H9 (cell line): ENCODE data around the gene DSE. TPM values are rescaled to one million over a fixed set of nuclear protein-coding genes. Genes with fewer than 3 reads are reported as not detected.

Experiments
- DNase-seq: peaks from one replicate; pipeline ENCODE4 v3.0.0-alpha.2; 2017
- H2AFZ ChIP-seq: one replicate; pipeline ENCODE4 v1.6.1; 2013; ENCODE audit warnings: mild to moderate bottlenecking, low read length, control low read depth, moderate library complexity
- H2AK5ac ChIP-seq: 2 replicates; pipeline ENCODE4 v1.6.1; 2013; ENCODE audit warnings: low read length, control low read depth, mixed read lengths; ENCODE audit not compliant: insufficient read length
- H2BK120ac ChIP-seq: one replicate; pipeline ENCODE4 v1.6.1; 2013; ENCODE audit warnings: low read depth, mild to moderate bottlenecking, low read length, control low read depth, inconsistent platforms; ENCODE audit not compliant: poor library complexity, severe bottlenecking
- H2BK12ac ChIP-seq: 2 replicates; pipeline ENCODE4 v1.6.1; 2013; ENCODE audit warnings: low read length, control low read depth, mixed read lengths, low read depth; ENCODE audit not compliant: insufficient read length
- H2BK15ac ChIP-seq: 2 replicates; pipeline ENCODE4 v1.6.1; 2013; ENCODE audit warnings: low read depth, low read length, control low read depth
- H2BK20ac ChIP-seq: one replicate; pipeline ENCODE4 v1.6.1; 2013; ENCODE audit warnings: low read depth, mild to moderate bottlenecking, low read length, control low read depth, inconsistent platforms; ENCODE audit not compliant: poor library complexity, severe bottlenecking
- H2BK5ac ChIP-seq: 2 replicates; pipeline ENCODE4 v1.6.1; 2013; ENCODE audit warnings: low read length, control low read depth, mixed read lengths; ENCODE audit not compliant: insufficient read length
- H3K14ac ChIP-seq: 2 replicates; pipeline ENCODE4 v1.6.1; 2013; ENCODE audit warnings: low read length, control low read depth; ENCODE audit not compliant: insufficient read depth
- H3K18ac ChIP-seq: 2 replicates; pipeline ENCODE4 v1.6.1; 2013; ENCODE audit warnings: low read depth, mild to moderate bottlenecking, mixed read lengths, low read length, control low read depth; ENCODE audit not compliant: insufficient read length
- H3K23ac ChIP-seq: 2 replicates; pipeline ENCODE4 v1.6.1; 2013; ENCODE audit warnings: low read length, control low read depth, mixed read lengths, low read depth; ENCODE audit not compliant: insufficient read length
- H3K23me2 ChIP-seq: 2 replicates; pipeline ENCODE4 v1.6.1; 2013; ENCODE audit warnings: low read depth, mild to moderate bottlenecking, mixed read lengths, low read length, control low read depth; ENCODE audit not compliant: insufficient read length, poor library complexity, severe bottlenecking
- H3K27ac ChIP-seq: 2 replicates; pipeline ENCODE4 v1.5.1; 2013; ENCODE audit warnings: low read length, control low read depth, mixed read lengths, low read depth; ENCODE audit not compliant: insufficient read length
- H3K27me3 ChIP-seq: 2 replicates; pipeline ENCODE4 v1.6.1; 2013; ENCODE audit warnings: low read length, control low read depth, inconsistent platforms; ENCODE audit not compliant: insufficient read depth
- H3K4ac ChIP-seq: 2 replicates; pipeline ENCODE4 v1.6.1; 2013; ENCODE audit warnings: low read depth, mild to moderate bottlenecking, control low read depth, inconsistent platforms, low read length, moderate library complexity
- H3K4me1 ChIP-seq: 2 replicates; pipeline ENCODE4 v1.6.1; 2013; ENCODE audit warnings: low read length, control low read depth, inconsistent platforms; ENCODE audit not compliant: insufficient read depth
- H3K4me2 ChIP-seq: 2 replicates; pipeline ENCODE4 v1.6.1; 2013; ENCODE audit warnings: low read length, control low read depth, mixed read lengths; ENCODE audit not compliant: insufficient read length, insufficient read depth
- H3K56ac ChIP-seq: 2 replicates; pipeline ENCODE4 v1.6.1; 2013; ENCODE audit warnings: low read depth, mild to moderate bottlenecking, mixed read lengths, low read length, control low read depth; ENCODE audit not compliant: insufficient read length
- H3K79me1 ChIP-seq: 2 replicates; pipeline ENCODE4 v1.6.1; 2013; ENCODE audit warnings: low read depth, mild to moderate bottlenecking, moderate library complexity, low read length, control low read depth, inconsistent platforms; ENCODE audit not compliant: insufficient read depth, poor library complexity, severe bottlenecking
- H3K79me2 ChIP-seq: 2 replicates; pipeline ENCODE4 v1.6.1; 2013; ENCODE audit warnings: low read length, control low read depth, inconsistent platforms; ENCODE audit not compliant: insufficient read depth
- H3K9ac ChIP-seq: 2 replicates; pipeline ENCODE4 v1.6.1; 2013; ENCODE audit warnings: low read length, control low read depth, mixed read lengths; ENCODE audit not compliant: insufficient read length; ENCODE audit errors: extremely low read depth
- H3K9me3 ChIP-seq: one replicate; pipeline ENCODE4 v1.6.1; 2013; ENCODE audit warnings: low read depth, low read length, inconsistent platforms; ENCODE audit not compliant: control insufficient read depth
- H3T11ph ChIP-seq: one replicate; pipeline ENCODE4 v1.6.1; 2013; ENCODE audit warnings: mild to moderate bottlenecking, low read length, control low read depth, inconsistent platforms
- H4K20me1 ChIP-seq: one replicate; pipeline ENCODE4 v1.6.1; 2013; ENCODE audit not compliant: control insufficient read depth, insufficient read length, insufficient read depth
- H4K5ac ChIP-seq: 2 replicates; pipeline ENCODE4 v1.6.1; 2013; ENCODE audit warnings: low read depth, mild to moderate bottlenecking, mixed read lengths, low read length, control low read depth; ENCODE audit not compliant: insufficient read length
- H4K8ac ChIP-seq: replicated peaks from 2 replicates; pipeline ENCODE4 v1.6.1; 2013; ENCODE audit warnings: low read length, control low read depth, mixed read lengths, low read depth; ENCODE audit not compliant: insufficient read length
- H4K91ac ChIP-seq: 2 replicates; pipeline ENCODE4 v1.6.1; 2013; ENCODE audit warnings: low read depth, mild to moderate bottlenecking, moderate library complexity, mixed read lengths, low read length, control low read depth; ENCODE audit not compliant: insufficient read length
- H3K27ac Mint-ChIP-seq, 3 experiments: 2 replicates in 2 of 3; 3 replicates in 1 of 3; pipeline ENCODE4 v1.8.0; 2020 to 2021; ENCODE audit warnings: mixed read lengths in 3 of 3, mild to moderate bottlenecking in 1 of 3, moderate library complexity in 1 of 3
- H3K27me3 Mint-ChIP-seq: 2 replicates; pipeline ENCODE4 v1.8.0; 2021; ENCODE audit warnings: low read depth, mild to moderate bottlenecking, moderate library complexity, mixed read lengths
- H3K36me3 Mint-ChIP-seq, 3 experiments: 2 replicates in 2 of 3; 3 replicates in 1 of 3; pipeline ENCODE4 v1.8.0; 2020 to 2021; ENCODE audit warnings: low read depth in 3 of 3, mixed read lengths in 3 of 3; ENCODE audit not compliant: insufficient read depth in 1 of 3
- H3K4me1 Mint-ChIP-seq, 2 experiments: 2 replicates each; pipeline ENCODE4 v1.8.0; 2020; ENCODE audit warnings: mixed read lengths in 2 of 2
- H3K4me3 Mint-ChIP-seq, 2 experiments: 2 replicates in 1 of 2; 3 replicates in 1 of 2; pipeline ENCODE4 v1.8.0; 2020 to 2021; ENCODE audit warnings: mild to moderate bottlenecking in 2 of 2, mixed read lengths in 2 of 2, moderate library complexity in 1 of 2
- H3K9me3 Mint-ChIP-seq, 2 experiments: 2 replicates in 1 of 2; 3 replicates in 1 of 2; pipeline ENCODE4 v1.8.0; 2020; ENCODE audit warnings: mild to moderate bottlenecking in 2 of 2, mixed read lengths in 2 of 2, moderate library complexity in 1 of 2
- CTCF ChIP-seq: fragments of 200-600 bp; sonication (generic); conservative IDR thresholded peaks from 3 replicates; pipeline ENCODE4 v1.8.0; 2021; ENCODE audit warnings: antibody characterized with exemption, mild to moderate bottlenecking
- WGBS: extraction: QIAGEN DNeasy Blood & Tissue Kit; methylation state at CpG from one replicate; pipeline ENCODE4 v1.1.7; 2013; ENCODE audit warnings: missing lambda C conversion rate, low lambda C conversion rate, mixed read lengths; ENCODE audit not compliant: insufficient read length; ENCODE audit errors: extremely low coverage; 5-methylcytosine and 5-hydroxymethylcytosine counted together
- total RNA-seq: library from RNA; stranded (reverse); gene quantifications from 2 replicates; pipeline ENCODE4 v1.2.1, GENCODE V29; 2021

DSE gene
- total RNA-seq, 1 experiment from 2014 or later, result 45.6 TPM

GRCh38 chr6:116335612-116336215, 35.0 kb upstream of the DSE start:
- no peaks in the 10 kb centered on the region for H3K79me1 ChIP-seq
- no peak overlapping the region for H4K5ac ChIP-seq
- DNase-seq, result no peak
- no peak overlapping the region for H2BK120ac ChIP-seq
- no peak overlapping the region for H2BK20ac ChIP-seq
- no peak overlapping the region for H3K27ac ChIP-seq
- no peak overlapping the region for H2BK12ac ChIP-seq
- H3K27me3 ChIP-seq, result no peaks in the 10 kb centered on the region
- no peaks in the 10 kb centered on the region for H3K9me3 ChIP-seq
- H3K79me2 ChIP-seq, result no peaks in the 10 kb centered on the region
- H2BK5ac ChIP-seq, result no peak overlapping the region
- no CpG with 5 or more reads among the region's 1 CpG for WGBS
- Mint-ChIP-seq H3K27ac (no peak overlapping the region; a peak in 1 of 7 replicates), H3K36me3 (peaks cover 0 to 14% (median 3%) of the 10 kb centered on the region in 3 experiments; a peak in 4 of 7 replicates), H3K4me3 (no peak overlapping the region), H3K9me3 (peaks cover 11 to 25% of the 10 kb centered on the region in 2 experiments), H3K27me3 (no peaks in the 10 kb centered on the region), H3K4me1 (peaks cover 0 to 2% of the 10 kb centered on the region in 2 experiments; a peak in 1 of 4 replicates)
- H3K14ac ChIP-seq, result no peak overlapping the region
- H3K4me2 ChIP-seq, result no peak overlapping the region
- H3K23ac ChIP-seq, result no peak overlapping the region
- no peaks in the 10 kb centered on the region for H4K20me1 ChIP-seq
- no peak overlapping the region for H4K91ac ChIP-seq
- H3K56ac ChIP-seq, result no peak overlapping the region
- no peak overlapping the region for H2AFZ ChIP-seq
- no peak overlapping the region for H3T11ph ChIP-seq
- H4K8ac ChIP-seq, result no peak overlapping the region
- TF ChIP-seq CTCF, result no peak
- H3K4ac ChIP-seq, result no peak overlapping the region
- no peak overlapping the region for H2AK5ac ChIP-seq
- no peak overlapping the region for H3K9ac ChIP-seq
- H3K23me2 ChIP-seq, result no peaks in the 10 kb centered on the region
- no peak overlapping the region for H3K18ac ChIP-seq
- H3K4me1 ChIP-seq, result peaks cover 3% of the 10 kb centered on the region; the same call in 1 of the 2 replicates
- no peak overlapping the region for H2BK15ac ChIP-seq
